Spleen (tissue), 7 donors: ENCODE measurements around the gene SERPINA4.

ENCODE experiments used
- POLR2A ChIP-seq, 3 donors: fragments of 450-650 bp; IDR thresholded peaks; one replicate each; pipeline ENCODE4 v1.5.1; 2017; ENCODE audit warnings: antibody characterized with exemption in 3 of 3, mild to moderate bottlenecking in 1 of 3
- TF ChIP-seq, protein P1 (sequence below), 11 experiments: fragments of 200-600 bp in 7 of 11; fragments of 450-650 bp in 4 of 11; sonication (generic) in 4 of 11; IDR thresholded peaks in 8 of 11; conservative IDR thresholded peaks in 3 of 11; 1 replicate in 7 of 11; 2 replicates in 4 of 11; pipeline versions ENCODE4 v1.4.0 to v1.8.0; 2016 to 2021; ENCODE audit warnings: antibody characterized with exemption in 11 of 11, inconsistent platforms in 4 of 11, mild to moderate bottlenecking in 1 of 11
- donor health status: DM: no; HTN: no; CAD: no; lungs with moderate emphysema.
- donor health status: DM: no; HTN: no; CAD: no.
- donor health status: DM: no; HTN: no; CAD: no.

- TF ChIP-seq, protein P1, sequence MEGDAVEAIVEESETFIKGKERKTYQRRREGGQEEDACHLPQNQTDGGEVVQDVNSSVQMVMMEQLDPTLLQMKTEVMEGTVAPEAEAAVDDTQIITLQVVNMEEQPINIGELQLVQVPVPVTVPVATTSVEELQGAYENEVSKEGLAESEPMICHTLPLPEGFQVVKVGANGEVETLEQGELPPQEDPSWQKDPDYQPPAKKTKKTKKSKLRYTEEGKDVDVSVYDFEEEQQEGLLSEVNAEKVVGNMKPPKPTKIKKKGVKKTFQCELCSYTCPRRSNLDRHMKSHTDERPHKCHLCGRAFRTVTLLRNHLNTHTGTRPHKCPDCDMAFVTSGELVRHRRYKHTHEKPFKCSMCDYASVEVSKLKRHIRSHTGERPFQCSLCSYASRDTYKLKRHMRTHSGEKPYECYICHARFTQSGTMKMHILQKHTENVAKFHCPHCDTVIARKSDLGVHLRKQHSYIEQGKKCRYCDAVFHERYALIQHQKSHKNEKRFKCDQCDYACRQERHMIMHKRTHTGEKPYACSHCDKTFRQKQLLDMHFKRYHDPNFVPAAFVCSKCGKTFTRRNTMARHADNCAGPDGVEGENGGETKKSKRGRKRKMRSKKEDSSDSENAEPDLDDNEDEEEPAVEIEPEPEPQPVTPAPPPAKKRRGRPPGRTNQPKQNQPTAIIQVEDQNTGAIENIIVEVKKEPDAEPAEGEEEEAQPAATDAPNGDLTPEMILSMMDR (IDR thresholded peaks at IDR 0.05 in 8 of 11, conservative IDR thresholded peaks at IDR 0.05 in 3 of 11): no peak
- peak in 1 of 3 donors; percentile 46 for TF ChIP-seq POLR2A (IDR thresholded peaks at IDR 0.05)
Measured at GRCh38 chr14:94581127-94581999, 20.1 kb downstream of the SERPINA4 start, which contains the start of gene SERPINA5.
